Ureter (tissue), 1 donor: ENCODE measurements around the gene DPY19L3. TPM values are rescaled to one million over a fixed set of nuclear protein-coding genes. Genes with fewer than 3 reads are reported as not detected.
"Not testable (repeated sequence)": the region's sequence is repeated elsewhere in the genome, so short reads cannot be mapped to it uniquely, and the experiment has no call there.

Source experiments
- DNase-seq: peaks from one replicate; pipeline ENCODE4 v3.0.0-alpha.2; 2020; ENCODE audit warnings: low spot score
- total RNA-seq: library from RNA; stranded (reverse); gene quantifications from one replicate; pipeline ENCODE4 v1.2.4, GENCODE V29; 2023
- donor health status: DM: yes; HTN: yes; CAD: no.

Gene DPY19L3
- total RNA-seq, 1 donor from 2014 or later, result 43.1 TPM

DNA sequence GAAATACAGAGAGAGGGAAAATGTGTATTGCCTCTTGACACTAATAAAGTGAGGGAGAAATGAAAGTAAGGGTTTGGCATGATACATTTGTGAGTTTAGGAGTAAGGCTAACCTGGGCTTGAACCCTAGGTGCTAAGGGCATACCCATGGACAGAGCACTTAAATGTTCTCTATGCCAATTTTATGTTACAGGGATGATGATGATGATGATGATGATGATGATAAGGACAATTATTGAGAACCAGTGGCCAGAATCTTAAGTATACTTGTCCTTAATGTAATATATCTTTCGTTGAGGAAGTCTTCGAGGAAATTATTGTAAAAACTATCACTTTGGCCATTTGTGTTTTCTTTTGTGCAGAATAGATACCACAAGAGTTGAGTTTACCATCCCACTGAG is 33.2 kb downstream of the DPY19L3 start:
- no peak for DNase-seq

DNA sequence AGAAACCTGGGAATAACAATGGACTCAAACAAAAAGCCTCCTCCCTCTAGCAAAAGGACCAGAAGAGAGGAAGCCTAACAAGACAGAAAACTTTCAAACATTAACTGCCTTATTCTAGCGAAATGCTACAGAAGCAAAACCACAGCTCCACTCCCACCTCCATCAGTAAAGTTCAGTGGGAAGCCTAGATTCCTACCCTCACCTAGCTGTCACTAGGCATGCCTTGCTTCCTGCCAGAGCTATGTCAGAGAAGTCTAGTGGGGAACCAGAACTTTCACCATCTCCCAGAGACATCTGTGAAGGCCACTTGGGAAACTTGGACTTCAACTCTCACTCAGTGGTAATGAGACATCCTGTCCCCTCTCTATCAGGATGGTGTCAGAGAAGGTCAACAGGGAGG is 37.1 kb downstream of the DPY19L3 start:
- DNase-seq, result no peak

DNA sequence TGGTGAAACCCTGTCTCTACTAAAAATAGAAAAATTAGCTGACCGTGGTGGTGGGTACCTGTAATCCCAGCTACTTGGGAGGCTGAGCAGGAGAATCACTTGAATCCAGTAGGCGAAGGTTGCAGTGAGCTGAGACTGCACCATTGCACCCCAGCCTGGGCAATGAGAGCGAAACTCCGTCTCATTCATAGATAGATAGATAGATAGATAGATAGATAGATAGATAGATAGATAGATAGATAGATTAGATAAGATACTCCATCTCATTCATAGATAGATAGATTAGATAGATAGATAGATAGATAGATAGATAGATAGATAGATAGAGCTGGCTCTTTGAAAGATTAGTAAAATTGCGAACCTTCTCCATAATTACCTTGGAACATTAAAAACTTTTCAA is 42.0 kb downstream of the DPY19L3 start:
- not testable (repeated sequence) for DNase-seq

DNA sequence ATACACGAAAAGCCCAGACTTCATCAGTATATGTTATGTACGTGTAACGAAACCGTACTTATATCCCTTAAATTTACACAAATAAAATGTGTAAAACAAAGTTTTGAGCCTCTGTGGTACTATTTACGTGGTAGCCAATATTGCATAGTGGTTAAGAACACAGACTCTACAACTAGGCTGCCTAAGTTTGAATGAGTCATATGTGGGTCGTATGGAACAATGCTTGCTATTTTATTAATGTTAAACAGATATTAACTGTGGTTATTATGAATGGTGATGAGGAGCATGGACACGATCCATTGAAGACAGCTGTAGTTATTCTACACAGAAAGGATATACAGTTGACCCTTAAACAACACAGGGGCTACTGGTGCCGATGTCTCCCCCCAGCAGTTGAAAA is 42.5 kb downstream of the DPY19L3 start:
- no peak for DNase-seq

DNA sequence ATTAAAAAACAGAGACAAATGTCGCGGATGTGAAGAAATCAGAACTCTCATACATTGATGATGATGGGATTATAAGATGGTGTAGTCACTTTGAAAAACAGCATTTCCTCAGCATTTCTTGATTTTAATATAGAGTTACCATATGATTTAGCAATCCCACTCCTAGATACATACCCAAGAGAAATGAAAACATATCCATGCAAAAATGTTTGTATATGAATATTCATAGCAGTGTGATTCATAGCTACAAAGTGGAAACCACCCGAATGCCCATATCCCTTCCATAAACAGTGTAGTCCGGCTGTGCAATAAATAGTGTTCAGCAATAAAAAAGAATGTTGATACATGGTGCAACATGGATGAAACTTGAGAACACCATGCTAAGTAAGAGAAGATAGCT is 44.6 kb downstream of the DPY19L3 start:
- DNase-seq, result no peak

DNA sequence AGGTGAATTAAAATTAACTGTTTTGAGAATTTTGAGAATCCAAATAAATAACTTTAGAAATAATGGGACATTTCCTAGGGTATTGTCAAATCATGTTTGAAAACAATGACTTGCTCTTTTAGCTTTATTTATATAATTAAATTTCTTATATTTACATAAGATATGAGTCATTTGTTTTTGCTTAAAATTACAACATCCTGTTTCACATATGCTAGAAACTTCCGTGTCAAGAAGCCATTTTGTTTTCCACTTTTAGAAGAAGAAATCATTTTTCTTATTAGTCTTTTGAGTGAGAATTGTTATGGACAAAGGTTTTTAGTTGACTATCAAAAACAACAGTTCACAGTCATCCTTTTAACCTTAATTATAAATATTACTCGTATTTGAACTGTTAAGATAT is 48.2 kb downstream of the DPY19L3 start:
- no peak for DNase-seq

DNA sequence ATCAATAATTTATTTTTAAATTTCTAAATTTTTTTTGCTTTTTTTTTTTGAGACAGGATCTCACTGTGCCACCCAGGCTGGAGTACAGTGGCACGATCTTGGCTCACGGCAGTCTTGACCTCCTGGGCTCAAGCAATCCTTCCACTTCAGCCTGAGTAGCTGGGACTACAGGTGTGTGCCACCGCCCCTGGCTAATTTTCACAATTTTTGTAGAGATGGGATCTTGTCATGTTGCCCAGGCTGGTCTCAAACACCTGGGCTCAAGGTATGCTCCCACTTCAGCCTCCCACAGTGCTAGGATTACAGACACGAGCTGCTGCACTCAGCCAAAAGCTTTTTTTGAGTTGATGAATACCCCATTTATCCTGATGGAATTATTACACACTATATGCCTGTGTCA is 50.8 kb downstream of the DPY19L3 start:
- no peak for DNase-seq

DNA sequence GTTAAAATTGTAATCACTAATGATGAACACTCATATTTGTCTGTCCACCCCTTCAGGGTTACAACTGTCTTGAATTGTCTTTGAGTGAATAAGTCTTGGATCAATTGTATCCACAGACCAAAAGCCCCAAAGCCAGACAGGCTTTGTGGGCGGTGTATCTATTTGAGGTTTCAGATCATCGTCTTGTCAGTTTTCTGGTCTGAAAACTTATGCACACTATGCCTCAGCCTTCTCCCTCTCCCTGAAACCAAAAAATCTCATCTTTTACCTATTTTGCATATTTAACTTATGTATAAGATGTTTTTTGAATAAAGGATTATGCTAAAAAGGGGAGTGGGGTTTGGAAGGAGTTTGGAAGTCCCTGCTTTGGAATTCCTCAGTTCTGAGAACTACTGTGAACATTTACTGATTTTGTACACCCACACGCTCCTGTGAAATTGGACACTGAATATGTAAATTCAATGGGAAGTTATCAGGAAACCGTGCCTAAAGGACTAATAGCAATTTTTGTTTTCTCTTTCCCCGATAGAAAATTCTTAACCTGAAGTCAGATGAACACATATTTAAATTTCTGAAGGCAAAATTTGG is 52.1 kb downstream of the DPY19L3 start:
- no peak for DNase-seq

DNA sequence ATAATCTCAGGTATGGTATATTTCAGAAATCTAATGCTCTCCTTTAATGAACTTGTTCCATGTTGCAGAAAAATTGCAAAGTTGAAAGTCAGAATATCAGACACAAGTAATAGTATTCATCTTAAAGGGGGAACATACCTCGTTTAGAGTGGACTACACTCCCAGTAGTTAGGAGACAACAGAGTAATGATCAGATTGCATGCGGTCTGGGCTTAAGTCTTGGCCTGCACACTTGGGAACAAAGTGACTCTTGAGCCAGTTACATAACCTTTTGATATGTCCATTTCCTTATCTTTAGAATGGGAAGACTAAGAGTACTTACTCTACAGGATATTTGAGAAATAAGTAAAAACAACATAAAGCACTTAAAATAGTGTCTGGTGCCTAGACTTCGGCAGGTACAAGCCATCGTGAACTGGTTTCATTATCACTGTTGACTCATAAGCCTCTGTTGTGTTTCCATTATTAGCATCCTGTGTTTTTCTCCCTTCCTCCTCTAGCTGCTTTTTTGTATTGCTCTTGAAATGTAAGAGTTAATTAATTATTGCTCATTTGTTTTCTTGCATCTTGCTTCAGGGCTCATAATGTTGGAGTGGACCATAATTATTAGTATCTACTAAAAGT is 53.0 kb downstream of the DPY19L3 start:
- no peak for DNase-seq

DNA sequence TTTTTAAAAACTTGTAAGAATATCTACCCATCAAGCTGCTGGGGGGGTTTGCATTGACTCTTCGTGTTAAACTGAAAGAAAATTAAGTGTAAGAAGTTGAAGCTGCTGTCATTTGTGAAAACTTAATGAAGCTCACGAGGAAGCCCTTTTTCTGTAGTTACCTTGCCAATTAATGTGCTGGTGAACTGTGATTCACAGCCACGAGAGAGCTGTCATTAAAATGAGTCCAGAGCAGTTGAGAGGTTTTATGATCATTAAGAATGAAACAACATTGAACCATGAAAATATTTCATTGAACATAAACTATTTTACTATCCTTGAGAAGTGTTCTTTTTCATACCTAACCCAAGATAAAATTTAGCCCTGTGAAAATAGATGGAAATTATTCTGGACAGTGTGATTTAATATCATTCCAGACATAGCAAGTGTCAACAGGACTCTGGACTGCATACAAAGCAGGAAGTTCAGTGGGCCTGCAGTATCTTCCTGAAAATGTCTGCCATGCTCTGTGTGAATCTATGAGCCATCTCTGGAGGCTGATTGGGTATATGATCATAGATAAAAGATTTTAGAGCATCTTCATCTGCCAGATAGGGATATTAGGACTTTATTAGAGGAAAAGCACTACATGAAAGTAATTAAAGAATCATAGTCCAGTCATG is 53.8 kb downstream of the DPY19L3 start:
- DNase-seq, result no peak

DNA sequence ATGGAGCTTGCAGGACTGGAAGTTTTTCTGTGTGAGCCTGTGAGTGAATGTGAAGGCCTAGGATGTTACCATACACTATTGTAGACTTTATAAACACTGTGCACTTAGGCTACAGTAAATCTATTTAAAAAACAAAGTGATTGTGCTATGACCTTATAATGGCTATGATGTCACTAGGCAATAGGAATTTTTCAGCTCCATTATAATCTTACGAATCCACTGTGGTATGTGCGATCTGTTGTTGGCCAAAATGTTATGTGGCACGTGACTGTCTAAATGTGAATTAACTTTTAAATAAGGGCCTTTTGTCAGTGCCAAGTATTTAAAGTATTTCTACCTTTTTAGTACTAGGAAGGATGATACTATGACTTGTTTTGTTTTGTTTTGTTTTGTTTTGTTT is 54.9 kb downstream of the DPY19L3 start:
- no peak for DNase-seq

DNA sequence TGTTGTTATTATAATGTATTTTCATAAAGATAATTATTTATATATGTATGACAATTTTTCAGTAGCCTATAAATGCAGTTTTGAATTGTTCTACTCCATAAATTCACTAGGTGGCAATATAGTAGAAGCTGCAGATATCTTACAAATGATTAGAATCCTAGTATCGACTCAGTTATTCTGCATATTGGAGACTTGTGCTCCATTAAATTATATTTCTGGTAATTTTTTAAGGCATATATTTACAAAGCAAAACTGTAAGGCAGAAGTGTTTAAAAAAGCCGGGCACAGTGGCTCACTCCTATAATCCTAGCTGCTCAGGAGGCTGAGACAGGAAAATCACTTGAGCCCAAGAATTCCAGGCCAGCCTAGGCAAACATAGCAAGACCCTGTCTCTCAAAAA is 58.7 kb downstream of the DPY19L3 start:
- DNase-seq, result no peak

DNA sequence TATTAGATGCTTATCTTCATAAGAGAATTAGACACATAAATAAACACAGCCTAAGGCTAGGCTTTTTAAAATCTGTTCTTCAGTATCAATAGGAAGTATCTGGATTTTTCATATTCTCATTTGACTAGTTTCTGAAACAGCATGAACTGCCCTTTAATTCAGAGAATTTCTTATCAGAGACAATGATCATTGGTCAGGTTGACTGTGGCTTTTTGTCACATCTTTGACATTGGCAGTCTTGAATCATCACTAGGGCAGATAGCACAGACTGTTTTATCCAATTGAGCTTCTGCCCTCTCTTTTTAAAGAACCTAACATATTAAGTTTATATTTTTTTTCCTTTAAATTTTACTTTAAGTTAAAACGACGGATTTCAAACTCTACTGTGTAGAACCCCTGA is 59.6 kb downstream of the DPY19L3 start:
- DNase-seq, result no peak

DNA sequence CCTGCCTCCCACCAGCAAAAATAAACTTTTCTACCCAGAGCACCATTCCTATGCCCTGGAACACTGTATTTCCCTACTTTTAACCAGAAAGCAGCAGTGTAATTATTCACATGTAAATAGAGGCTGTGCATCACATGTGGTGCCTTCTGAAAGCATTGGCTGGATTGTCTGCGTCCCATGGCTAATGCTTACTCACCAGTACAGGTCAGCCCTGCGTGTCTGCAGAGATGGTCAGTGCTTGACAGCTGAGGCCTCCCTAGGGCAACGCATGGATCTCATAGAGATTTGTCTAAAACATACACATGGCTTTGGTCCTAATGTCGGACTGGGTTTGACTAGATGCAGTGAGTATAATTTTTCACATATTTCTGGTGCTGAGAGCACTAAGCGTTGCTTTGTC is 64.2 kb downstream of the DPY19L3 start:
- no peak for DNase-seq

DNA sequence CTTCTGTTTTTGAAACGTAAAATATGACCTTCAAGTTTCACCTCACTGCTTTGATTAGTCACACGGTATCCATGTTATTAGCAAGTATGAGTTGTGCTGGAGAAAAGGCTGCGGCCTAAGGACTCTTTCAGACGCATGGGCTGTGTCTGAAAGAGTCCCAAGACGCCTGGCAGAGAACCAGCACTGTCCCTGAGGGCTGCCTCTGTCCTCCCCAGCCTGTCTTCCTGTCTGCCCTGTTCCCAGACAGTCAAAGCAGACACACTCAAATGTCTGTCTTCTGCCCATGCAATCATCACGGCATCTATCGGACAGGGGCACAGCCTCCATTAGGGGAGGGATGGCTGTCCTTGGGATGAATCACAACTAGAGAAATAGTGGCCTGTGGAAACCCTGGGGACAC is 65.5 kb downstream of the DPY19L3 start:
- no peak for DNase-seq

DNA sequence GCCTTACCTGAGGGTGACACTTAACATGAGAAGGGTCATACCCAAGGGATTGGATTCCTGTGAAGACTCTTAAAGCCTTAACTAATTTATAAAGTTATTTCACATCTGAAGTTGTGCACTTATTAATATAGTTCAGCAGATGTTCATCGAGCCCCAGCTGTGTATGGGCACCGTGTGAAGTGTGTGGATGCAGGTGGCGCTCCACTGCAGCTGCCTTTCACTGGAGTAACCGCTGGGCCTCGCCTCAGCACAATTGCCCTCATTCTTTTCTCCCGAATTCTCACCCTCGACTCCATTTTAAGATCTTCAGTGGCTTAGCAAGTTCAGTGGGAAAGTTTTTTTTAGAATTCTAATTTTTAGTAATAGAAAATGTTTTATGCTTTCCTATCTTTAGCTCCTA is 66.2 kb downstream of the DPY19L3 start:
- no peak for DNase-seq

DNA sequence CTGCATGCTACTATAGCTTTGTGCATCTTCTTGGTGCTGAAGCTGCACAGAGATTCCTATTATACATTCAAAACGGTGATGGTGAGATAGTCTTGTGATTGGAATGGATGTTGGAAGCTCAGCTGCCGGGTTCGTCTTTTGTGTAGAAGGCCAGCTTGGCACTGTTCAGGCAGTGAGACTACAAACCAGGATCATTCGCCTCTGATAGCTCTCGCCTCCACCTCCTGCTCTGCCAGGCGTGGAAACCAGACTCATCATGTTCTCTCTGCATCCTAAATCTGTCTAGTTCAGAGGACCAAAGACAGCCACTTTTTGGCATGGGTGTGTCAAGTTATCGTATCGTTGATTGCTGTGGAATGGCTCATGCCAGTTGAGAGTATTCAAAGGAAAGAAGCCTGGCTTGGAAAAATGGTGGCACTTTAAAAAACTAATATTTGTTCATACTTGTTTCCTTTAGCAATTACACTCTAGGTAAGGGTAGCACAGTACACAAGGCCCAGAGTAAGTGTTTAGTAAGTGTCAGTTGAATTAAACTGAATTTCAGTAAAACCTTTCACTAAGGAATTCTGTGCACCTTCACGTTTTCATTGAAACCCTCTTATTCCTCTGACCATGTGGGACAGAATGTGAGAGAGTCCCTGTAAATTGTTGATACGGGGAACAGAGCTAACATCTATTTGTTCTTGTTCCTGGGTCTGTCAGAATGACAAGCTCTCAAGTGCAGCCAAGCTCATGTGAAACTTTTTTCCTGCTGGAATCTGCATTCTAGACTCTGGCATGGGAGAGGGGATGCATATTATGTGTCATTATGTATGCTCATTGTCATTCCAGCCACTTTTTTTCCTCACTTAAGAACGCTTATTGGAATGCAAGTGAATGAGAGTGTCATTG is 69.8 kb downstream of the DPY19L3 start:
- DNase-seq, result no peak

DNA sequence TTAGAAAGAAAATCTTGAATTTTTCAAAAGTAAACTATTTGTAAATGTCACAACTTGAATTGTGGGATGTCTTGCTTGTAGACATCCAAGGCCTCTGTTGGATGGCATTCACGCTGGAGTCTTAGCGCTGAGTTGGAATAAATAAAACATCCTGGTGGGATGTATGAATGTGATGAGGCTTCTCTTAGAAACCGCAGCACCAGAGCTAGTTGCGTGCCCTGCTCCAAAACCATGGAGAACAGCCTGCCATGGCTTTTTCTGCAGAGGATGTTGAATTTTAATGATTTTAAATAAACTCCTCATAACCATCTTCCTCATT is 70.4 kb downstream of the DPY19L3 start:
- no peak for DNase-seq

DNA sequence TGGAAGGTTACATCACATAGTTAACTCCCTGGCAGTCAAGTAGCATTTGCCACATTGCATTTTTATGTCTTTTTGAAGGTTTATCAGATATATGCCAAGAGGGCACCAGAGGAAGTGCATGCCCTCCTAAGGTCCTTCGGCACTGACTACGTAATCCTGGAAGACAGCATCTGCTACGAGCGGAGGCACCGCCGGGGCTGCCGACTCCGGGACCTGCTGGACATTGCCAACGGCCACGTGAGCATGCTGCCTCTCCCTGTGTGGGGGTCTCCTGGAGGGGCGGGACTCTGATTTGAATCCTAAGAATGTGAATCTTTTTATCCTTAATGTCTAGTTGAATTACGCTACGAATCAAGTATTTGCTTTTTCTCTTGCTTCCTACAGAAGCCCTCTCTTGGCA is 74.8 kb downstream of the DPY19L3 start:
- no peak for DNase-seq

DNA sequence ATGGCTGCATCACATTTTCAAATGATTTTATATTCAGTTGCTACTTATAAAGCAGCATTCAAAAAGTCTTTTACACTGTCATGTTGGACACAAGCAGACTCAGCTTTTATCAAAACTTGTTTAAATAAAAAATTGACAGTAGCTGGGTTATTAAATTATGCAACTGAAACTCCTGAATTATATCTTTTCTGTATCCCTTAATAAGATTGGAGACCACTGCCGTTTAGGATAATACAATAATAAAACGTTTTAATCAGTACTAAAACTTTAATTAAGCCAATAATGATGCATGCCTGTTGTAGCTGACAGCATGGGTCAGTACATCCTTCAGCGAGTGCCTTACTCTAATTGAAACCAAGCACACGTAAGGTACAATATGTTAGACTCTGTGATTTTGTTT is 78.0 kb downstream of the DPY19L3 start:
- no peak for DNase-seq

DNA sequence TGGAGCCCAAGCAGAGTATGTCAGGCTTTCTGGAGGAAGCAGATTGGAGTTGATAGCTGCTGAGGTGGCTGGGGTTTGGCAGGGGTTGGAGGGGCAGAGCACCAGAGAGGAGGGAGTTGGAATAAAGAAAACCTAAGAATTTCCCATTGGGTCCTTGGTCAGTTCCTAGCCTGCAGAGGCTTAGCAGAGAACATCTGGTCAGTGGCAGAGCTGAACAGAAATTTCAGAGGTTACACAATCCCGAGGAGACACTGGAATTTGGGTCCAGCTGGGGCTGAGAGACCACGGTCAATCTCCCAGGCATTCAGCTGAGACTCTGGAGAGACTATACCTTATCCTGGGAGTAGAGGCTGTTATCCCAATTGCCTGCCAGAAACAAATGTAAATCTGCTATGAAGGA is 84.4 kb downstream of the DPY19L3 start:
- no peak for DNase-seq

DNA sequence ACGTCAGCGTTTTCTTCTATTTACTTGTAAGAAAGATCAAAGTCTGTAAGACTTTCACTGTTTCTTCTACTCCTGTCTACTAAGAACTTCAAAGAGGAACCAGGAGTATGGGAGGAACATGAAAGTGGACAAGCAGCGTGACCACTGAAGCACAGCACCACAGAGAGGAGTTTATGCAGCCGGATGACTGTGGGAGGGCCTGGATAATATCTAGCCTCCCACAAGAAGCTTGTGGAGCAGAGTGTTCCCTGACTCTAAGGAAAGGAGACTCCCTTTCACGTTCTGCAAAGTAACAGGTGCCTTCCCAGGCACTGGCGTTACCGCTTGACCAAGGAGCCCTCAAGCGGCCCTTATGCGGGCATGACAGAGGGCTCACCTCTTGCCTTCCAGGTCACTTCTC is 91.8 kb downstream of the DPY19L3 start:
- DNase-seq, result no peak
